ENCODE data around the gene YWHAH. TPM values are rescaled to one million over a fixed set of nuclear protein-coding genes. Genes with fewer than 3 reads are reported as not detected.

The YWHAH gene
- total RNA-seq, 4 donors from 2014 or later: 58.8 to 76.9 (median 75.2) TPM

DNA sequence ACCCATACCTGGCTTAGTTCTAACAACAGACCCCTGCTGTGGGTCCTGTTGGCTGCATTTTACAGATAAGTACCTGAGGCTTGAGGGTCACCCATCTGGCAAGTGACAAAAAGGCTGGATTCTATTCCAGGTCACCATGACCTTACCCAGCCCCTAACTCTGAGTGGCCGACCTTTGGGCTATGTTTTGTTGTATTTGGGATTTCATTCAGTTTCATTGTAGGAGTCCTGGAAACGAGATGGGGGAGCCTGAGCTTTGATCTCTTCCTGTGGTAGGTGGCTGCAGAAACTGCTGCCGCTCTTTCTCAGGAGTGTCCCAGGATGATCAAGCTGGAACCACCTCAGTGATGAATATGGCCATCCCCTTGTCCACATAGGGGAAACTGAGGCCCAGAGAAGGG, 24.6 kb upstream of the YWHAH start:
- no peak for DNase-seq
- no peak for TF ChIP-seq POLR2A (IDR thresholded peaks at IDR 0.05)
- TF ChIP-seq, protein P1, sequence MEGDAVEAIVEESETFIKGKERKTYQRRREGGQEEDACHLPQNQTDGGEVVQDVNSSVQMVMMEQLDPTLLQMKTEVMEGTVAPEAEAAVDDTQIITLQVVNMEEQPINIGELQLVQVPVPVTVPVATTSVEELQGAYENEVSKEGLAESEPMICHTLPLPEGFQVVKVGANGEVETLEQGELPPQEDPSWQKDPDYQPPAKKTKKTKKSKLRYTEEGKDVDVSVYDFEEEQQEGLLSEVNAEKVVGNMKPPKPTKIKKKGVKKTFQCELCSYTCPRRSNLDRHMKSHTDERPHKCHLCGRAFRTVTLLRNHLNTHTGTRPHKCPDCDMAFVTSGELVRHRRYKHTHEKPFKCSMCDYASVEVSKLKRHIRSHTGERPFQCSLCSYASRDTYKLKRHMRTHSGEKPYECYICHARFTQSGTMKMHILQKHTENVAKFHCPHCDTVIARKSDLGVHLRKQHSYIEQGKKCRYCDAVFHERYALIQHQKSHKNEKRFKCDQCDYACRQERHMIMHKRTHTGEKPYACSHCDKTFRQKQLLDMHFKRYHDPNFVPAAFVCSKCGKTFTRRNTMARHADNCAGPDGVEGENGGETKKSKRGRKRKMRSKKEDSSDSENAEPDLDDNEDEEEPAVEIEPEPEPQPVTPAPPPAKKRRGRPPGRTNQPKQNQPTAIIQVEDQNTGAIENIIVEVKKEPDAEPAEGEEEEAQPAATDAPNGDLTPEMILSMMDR (IDR thresholded peaks at IDR 0.05): no peak
- H3K9me3 ChIP-seq: no peaks in the 10 kb centered on the region
- H3K36me3 ChIP-seq: no peaks in the 10 kb centered on the region
- H3K4me3 ChIP-seq: no peak overlapping the region
- peaks cover 0 to 6% (median 1%) of the 10 kb centered on the region in 4 donors for H3K4me1 ChIP-seq
- H3K27ac ChIP-seq: no peak overlapping the region
- H3K27me3 ChIP-seq: no peaks in the 10 kb centered on the region

DNA sequence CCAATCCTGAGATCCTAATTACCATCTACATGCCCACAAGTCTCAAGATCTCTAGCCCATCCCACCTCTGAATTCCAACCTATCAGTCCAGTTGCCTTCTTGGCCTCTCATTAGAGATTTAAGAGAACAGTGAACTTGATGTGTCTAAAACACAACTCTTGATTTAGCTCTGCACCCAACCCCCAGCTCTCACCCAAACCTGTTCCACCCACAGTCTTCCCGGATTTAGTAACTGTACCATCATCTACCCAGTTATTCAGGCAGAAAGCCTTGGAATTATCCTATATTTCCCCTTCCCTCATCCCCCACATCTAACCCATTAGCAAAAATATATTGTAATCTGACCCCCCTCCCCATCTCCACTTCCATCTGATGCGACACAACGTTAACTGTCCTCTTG, 24.0 kb upstream of the YWHAH start:
- no peak overlapping the region for H3K27ac ChIP-seq
- TF ChIP-seq POLR2A (IDR thresholded peaks at IDR 0.05): no peak
- TF ChIP-seq, protein P1 (IDR thresholded peaks at IDR 0.05): no peak
- H3K4me3 ChIP-seq: no peak overlapping the region
- no peaks in the 10 kb centered on the region for H3K27me3 ChIP-seq
- DNase-seq: no peak
- H3K36me3 ChIP-seq: no peaks in the 10 kb centered on the region
- no peaks in the 10 kb centered on the region for H3K9me3 ChIP-seq
- peaks cover 0 to 6% (median 1%) of the 10 kb centered on the region in 4 donors for H3K4me1 ChIP-seq

GRCh38 chr22:31921106-31921505, 23.2 kb upstream of the YWHAH start:
- H3K9me3 ChIP-seq: no peaks in the 10 kb centered on the region
- H3K27me3 ChIP-seq: no peaks in the 10 kb centered on the region
- no peak for DNase-seq
- H3K36me3 ChIP-seq: no peaks in the 10 kb centered on the region
- TF ChIP-seq, protein P1 (IDR thresholded peaks at IDR 0.05): no peak
- no peak for TF ChIP-seq POLR2A (IDR thresholded peaks at IDR 0.05)
- H3K27ac ChIP-seq: no peak overlapping the region
- H3K4me3 ChIP-seq: no peak overlapping the region
- peaks cover 0 to 6% (median 1%) of the 10 kb centered on the region in 4 donors for H3K4me1 ChIP-seq

DNA sequence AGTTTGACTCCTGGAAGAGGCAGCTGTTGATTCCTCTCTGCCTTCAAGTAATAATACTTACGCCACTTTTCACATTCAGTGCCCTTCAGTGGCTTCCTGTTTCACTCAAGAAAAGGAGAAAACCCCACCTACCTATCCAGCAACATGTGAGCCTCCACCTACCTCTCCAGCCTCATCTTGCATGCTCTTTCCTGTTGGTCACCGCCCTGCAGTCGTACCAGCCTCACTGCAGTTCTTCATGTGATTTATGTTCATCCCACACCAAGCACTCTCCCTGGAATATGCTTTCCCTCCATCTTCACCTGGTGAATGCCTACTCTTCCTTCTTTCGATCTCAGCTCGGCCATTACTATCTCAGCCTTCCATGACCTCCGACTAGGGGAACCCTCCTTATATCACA, 21.8 kb upstream of the YWHAH start:
- TF ChIP-seq, protein P1 (IDR thresholded peaks at IDR 0.05): no peak
- Histone ChIP-seq H3K27ac (no peak overlapping the region), H3K27me3 (no peaks in the 10 kb centered on the region), H3K36me3 (no peaks in the 10 kb centered on the region), H3K4me1 (no peaks in the 10 kb centered on the region), H3K4me3 (no peak overlapping the region), H3K9me3 (no peaks in the 10 kb centered on the region)
- DNase-seq: no peak

DNA sequence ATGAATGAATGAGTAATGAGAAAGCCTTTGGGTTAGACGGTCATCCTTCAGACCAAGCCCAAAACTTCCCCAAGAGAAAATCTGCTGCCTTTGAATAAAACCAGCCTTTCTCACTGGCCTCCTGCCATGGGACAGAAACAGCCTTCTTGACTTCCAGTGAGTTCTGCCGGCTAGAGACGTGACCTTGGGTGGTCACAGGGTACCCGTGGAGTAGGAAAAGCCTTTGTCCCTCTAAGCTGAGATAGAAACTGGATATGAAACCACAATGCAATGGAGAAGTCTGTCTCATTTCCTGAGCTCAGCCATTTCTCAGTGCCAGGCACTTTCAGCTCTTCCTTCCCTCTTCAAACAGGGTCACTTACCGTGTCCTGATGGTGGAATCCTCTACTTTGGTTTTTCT, 21.2 kb upstream of the YWHAH start:
- no peak overlapping the region for H3K27ac ChIP-seq
- TF ChIP-seq, protein P1 (IDR thresholded peaks at IDR 0.05): no peak
- TF ChIP-seq POLR2A (IDR thresholded peaks at IDR 0.05): no peak
- peak in 1 of 3 donors; percentile 55 for DNase-seq
- H3K27me3 ChIP-seq: no peaks in the 10 kb centered on the region
- no peaks in the 10 kb centered on the region for H3K9me3 ChIP-seq
- no peaks in the 10 kb centered on the region for H3K36me3 ChIP-seq
- no peak overlapping the region for H3K4me3 ChIP-seq
- no peaks in the 10 kb centered on the region for H3K4me1 ChIP-seq

DNA sequence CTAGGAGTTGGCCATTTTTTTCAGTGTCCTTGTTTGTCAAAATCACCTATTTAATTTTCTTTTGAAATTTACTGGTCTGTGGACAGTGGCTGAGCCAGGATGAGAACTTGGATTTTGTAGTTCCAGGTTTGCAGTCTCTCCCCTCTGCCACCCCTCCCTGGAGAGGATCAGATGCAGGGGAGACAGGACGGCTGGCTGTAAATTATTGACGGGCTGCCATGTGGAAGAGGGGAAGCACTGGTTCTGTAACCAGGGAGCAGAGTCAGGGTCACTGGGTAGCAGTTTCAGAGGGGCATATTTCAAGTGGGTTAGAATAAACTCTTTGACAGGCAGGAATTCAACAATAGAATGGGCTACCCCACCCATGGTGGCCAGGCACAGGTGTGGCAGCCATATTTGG, 20.6 kb upstream of the YWHAH start:
- no peak overlapping the region for H3K27ac ChIP-seq

More for the DNA sequence above, 20.6 kb upstream of the YWHAH start:
- H3K4me1 ChIP-seq: no peaks in the 10 kb centered on the region
- no peak for DNase-seq
- H3K36me3 ChIP-seq: no peaks in the 10 kb centered on the region
- no peak overlapping the region for H3K4me3 ChIP-seq
- TF ChIP-seq POLR2A (IDR thresholded peaks at IDR 0.05): no peak
- TF ChIP-seq, protein P1 (IDR thresholded peaks at IDR 0.05): no peak
- no peaks in the 10 kb centered on the region for H3K27me3 ChIP-seq
- no peaks in the 10 kb centered on the region for H3K9me3 ChIP-seq

Measured in Peyer's patch (tissue), 4 donors.